Epithelial cell of prostate (primary cell): ENCODE results near the gene NFE2L1.
"Not testable (repeated sequence)": the region's sequence is repeated elsewhere in the genome, so short reads cannot be mapped to it uniquely, and the experiment has no call there.

Experiments
- DNase-seq: peaks from one replicate; pipeline ENCODE4 v3.0.0-alpha.2; 2011; ENCODE audit warnings: low read depth, low spot score
- H3K27ac ChIP-seq: fragments of 450-650 bp; 2 replicates; pipeline ENCODE4 v1.5.1; 2017; ENCODE audit warnings: mild to moderate bottlenecking

Gene NFE2L1

DNA sequence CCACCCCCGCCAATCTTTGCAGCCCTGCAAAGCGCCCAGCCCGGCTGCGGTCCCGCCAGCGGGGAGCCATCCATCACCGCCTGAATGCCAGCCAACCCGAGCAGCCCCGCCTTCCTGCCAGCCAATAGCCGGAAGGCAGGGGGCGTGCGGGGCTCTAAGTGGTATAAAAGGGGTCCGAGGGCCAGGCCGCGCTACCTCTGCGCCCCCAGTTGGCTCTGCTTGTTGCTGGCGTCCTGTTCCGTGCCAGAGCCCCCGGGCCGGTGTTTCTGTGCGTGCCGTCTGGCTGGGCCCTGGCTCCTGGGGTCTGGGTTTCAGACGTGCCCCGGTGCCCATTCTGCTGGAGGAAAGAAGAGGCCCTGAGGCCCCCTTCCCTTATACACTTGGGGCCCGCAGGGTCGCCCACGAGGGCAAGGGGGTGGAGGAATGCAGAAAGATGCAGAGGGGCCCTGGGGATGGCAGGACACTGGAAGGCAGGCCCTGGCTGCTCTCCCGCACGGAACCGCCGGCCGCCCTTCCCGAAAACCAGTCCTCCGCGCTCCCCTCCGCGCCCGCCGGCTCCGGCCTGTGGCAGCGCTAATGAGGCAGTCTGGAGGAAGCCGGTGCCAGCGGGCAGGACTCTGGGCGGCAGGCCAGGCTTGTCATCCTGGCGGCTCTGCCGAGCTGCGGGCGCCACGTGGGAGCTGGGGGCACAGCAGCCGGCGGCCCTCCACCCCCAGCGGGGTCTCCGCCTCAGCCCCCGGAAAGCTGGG lies 24.6 kb upstream of the NFE2L1 start:
- peak overlapping the region; percentile 63 for H3K27ac ChIP-seq
- DNase-seq: no peak

DNA sequence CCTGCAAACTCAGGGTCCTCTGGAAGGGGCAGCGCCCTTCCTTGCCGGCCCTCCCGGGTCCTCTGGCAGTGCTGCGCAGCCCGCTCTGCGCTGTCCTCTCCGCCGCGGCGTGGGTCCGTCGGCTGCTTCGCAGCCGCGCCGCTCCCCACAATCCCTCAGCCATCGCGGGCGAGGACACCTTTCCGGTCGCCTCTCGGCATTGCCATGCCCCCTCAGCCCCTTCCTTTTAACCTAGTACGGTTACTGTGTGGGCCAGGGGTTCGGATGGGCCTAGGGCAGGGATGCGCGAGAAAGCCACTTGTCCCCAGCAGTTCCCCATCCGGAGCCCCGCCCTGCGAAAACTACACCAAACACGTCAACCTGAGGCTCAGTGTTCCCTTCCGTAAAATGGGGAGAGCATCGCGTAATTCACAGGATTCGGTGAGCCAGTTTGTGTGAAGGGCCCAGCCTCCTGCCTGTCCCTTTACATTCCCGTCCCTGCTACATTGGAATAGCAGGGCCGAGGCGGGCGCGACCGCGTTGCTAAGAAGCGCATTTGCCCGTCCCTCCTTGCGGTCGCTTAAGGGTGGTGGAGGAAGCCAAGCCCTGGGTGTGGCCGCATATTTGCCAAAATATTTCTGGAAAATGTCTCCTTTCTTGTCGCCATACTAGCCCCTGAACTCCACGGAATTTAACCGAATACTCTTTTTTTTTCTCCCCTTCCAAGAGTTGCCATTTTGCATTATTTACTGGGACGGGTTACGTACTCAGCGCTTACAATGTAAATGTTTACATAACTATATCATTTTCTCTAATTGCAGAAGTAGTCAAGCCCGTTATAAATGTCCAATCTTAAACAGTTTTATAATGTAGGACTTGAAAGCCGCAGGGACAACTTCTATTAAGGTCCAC lies 23.8 kb upstream of the NFE2L1 start:
- DNase-seq: no peak
- H3K27ac ChIP-seq: peak overlapping the region; percentile 63

DNA sequence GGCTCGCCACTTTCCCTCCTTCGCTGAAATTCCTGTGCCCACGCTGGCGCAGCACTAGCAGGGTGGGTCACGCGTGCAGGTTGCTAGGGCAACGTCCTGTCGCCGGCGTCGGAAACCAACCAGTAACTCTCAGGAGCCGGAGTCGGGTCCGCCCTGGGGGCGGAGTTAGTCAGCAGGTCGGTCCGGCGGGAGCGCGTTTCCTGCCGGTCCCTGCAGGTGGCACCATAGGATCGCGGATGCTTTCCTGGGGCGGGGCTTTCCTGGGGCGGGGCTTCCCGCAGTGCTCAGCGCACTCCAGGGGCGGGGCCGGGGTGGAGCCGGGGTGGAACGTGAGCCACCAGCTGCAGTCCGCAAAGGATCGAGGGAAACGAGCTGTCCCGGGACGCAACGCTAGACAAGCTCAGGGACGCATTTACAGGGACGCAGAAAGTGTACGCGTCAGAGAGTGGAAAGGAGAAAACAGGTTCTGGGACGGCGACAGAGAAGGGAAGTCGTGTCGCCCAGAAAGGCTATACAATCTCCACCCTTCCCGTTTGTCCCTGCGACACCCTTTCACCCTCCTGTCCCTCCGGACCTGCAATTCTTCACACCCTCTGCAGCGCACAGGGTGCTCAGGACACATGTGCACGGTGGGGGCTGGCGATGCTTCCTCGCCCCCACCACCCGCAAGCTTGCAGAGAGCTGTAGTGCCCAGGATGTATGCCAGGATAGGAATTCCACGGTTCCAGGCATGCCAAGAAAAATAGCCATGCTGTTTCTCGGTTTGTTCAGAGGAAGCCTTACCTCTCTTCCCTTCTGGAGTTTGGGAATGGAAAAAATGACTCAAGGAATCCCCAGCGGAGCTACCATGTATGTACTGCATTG lies 22.9 kb upstream of the NFE2L1 start:
- H3K27ac ChIP-seq: peak overlapping the region; percentile 63
- no peak for DNase-seq

DNA sequence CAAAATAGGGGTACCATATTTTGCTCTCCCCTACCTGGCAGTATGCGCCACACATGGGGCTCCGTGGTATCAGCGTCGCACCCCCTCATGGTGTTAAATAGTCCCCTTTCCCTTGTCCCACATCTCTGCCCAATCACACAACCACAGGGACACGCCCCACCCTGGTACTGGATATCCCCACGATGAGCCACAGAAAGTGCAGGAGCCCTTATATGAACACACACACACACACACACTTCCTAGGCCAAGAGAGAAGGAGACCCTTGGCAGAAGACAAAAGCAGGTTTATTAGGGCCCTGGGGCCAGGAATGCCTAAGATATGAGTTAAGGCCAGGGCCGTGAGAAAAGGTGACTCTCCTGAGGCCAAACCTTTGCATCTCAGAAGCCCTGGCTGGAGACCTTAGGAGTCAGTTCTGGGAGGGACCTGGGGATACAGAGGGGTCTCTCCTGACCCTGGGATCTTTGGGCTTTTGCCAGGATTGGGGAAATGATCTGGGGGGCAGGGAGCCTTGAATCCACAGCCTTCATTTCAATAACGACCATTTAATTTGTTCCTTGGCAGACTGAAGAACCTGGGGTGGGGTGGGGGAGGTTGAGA lies 22.2 kb upstream of the NFE2L1 start:
- peak overlapping the region; percentile 63 for H3K27ac ChIP-seq
- DNase-seq: no peak

DNA sequence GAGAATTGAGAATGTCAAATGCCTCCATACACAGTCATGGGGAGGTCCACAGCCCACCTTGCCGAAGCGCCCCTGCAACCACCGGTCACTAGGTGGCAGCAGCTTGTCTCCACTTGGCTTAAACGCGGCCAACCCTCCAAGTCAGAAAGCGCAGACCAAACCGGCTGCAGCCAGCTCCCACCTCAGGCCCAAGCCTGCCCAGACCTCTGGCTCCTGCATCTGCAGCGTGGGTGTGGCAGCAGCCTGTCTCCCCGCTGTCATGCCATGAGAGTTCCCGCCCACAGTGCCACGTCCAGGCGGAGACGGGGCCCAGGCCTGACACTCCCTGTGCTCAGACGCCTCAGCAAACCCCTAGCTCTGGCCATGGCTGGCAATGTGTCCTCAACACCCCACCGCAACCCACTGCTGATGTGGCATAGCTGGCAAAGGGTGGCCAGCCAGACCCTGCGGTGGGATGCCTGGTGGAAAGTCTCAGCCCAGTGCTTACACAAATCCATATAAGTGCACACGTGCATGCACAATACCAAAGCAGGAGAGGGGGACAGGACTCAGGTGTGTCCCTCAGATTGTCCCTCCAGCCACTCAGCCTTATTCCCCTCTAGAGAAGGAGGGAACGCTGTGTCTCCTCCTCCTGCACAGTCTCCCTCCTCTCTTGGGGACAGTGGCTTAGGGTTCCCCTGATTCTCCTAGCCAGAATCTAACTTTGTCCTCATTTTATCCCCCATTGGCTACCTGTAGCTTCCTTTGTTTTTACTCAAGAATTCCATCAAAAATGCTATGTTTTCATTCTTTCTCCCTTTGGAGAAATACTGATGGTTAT lies 21.4 kb upstream of the NFE2L1 start:
- H3K27ac ChIP-seq: peak overlapping the region; percentile 63
- no peak for DNase-seq

DNA sequence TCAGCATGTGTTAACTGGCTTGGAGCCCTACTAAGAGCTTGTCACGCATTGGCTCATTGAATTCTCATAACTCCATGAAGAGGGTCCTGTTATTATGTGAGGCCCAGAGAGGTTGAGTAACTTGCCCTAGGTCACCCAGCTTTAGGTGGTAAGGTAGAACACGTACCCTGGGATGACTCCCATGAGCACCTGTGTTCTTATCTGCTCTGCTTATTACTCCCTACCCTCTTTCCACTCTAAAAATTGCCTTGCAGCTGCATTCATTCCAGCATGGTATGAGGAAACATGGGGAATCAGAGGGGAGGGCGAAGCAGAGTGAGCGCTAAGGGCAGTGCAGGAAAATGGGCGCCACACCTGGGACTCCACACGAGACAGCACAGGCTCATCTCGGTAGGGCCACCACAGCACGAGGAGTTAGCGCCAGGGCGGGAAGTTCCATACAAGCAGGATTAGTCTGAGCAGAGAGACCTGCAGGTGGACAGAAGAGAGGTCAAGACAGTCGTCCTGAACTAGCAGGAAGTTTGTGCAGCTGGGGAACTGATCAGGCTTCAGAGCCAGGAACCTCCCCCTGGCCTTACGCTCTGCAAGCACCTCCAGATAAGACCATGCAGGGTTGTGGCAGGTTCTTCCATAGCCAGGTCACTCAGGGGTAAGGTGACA lies 20.7 kb upstream of the NFE2L1 start:
- no peak overlapping the region for H3K27ac ChIP-seq
- DNase-seq: no peak

DNA sequence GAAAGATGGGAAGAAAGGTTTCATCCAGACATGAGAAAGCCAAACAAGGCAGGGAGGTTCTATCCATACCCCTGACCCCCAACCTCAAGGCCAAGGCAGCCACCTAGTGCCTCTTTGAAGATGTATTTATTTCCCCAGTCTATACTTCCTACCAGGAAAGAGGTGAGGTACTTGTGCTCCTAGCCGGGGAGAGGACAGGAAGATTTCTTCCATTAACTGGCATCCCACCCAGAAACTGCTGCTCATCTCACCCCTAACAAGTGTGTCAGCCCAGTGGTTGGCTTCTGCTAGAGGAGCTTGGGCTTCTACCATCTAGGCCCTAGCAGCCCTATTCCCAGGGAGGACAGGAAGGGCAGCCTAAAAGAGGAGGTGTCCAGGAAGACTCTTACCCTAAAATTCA lies 19.4 kb upstream of the NFE2L1 start:
- H3K27ac ChIP-seq: no peak overlapping the region
- no peak for DNase-seq

DNA sequence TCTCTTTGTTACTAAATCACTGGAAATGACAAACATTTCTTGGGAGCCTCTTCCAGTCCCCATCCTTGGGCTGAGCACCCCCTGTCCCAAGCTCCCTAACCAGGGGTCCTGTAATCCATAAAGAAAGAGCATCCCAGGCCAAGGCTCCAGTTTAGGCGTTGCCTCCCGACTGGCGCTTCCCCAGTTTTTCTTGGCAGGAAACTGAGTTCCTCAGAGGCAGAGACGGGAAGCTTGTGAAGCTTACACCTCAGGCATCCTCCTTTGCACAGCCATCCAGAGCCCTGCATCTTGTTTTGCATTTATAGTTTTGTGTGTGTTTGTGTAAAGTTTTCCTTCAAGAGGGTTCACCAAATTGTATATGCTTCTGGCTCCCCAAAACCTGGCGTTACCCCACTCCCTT lies 17.6 kb upstream of the NFE2L1 start:
- no peak for DNase-seq
- H3K27ac ChIP-seq: no peak overlapping the region

DNA sequence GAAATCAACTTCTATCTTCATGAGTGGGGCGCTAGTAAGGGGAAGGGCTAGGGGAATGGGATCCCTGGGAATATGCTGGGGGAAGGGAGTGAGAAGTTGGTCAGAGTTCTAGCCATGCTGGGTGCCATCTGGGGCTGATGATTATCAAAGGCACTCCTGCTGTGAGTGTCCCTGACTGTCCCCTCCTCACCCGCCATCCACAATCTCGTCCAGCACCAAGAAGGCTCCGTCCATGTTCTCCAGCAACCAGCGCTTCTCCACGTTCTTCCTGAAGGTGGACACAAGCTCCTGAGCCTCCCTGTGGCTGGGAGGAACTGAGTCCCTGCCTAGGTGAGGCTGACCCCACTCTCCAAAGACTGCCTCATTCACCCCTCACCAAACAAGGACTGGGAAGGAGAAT lies 16.2 kb upstream of the NFE2L1 start:
- H3K27ac ChIP-seq: no peak overlapping the region
- no peak for DNase-seq

DNA sequence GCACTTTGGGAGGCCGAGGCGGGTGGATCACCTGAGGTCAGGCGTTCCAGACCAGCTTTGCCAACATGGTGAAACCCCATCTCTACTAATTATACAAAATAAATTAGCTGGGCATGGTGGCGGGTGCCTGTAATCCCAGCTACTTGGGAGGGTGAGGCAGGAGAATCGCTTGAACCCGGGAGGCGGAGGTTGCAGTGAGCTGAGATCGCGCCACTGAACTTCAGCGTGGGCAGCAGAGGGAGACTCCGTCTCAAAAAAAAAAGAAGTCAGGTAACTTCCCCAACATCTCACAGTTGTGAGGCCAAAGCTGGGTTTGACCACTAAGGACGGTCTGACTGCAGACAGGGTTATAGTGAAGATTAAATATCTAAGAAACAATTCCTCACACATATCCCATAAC lies 13.4 kb upstream of the NFE2L1 start:
- not testable (repeated sequence) for H3K27ac ChIP-seq, DNase-seq

DNA sequence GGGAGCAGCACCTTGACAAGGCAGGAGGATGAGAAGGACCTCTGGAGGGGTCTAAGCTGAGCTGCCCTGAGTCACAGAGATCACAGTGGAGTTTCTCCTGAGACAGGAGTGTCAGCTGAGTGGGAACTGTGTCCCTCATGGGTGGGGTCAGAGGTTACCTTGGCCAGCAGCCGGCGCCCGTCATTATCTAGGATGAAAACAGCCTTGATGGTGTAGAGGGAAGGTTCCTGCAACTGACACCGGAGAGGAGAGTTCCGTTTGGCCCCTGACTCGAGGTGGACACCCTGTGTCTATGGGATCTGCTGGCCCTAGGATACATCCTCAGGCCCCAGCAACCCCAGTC lies 11.5 kb upstream of the NFE2L1 start:
- H3K27ac ChIP-seq: no peak overlapping the region
- no peak for DNase-seq

DNA sequence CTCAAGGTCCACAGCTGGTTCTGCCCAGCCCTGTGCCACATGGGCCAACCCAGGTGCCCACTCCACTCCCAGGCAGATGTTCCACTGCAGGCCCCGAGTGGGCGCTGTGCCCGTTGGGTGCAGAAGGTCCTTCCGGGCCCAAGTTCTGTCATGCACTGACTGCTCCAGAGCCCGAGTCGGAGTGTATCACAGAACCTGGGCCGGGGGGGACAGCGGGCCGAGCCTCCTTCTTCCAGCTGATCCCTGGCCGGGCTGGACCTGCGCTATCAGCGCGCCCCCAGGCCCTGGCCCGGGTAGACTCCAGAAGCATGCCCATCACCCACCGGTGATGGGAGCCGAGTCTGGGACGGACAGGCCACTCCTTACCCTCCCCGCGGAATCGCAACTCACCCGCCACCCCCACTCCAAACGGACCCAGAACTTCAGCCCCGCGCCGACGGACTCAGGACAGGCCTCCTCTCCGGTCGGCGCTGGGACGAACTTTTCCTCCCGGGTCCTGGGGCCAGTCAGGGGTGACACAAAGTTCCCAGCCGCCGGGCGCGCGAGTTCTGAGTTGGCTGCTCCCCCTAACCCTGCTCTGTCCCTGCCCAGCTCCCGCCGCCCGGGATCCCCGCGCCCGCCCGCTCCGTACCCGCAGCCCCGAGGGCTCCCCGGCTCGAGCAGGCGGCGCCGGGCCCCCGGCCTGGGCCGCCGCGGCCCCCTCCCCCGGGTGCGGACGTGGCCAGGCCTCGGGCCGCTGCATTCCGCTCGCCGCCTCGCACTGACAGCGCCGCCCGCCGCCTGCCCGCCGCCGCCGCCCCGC lies 10.9 kb upstream of the NFE2L1 start, which contains the start of gene COPZ2:
Gene COPZ2, minus strand, starts transcription at position 762 of the 802 bp plus-strand sequence. Its CDS starts 20 bp downstream, at position 742.
- H3K27ac ChIP-seq: no peak within 1 kb of the TSS
- no peak for DNase-seq

DNA sequence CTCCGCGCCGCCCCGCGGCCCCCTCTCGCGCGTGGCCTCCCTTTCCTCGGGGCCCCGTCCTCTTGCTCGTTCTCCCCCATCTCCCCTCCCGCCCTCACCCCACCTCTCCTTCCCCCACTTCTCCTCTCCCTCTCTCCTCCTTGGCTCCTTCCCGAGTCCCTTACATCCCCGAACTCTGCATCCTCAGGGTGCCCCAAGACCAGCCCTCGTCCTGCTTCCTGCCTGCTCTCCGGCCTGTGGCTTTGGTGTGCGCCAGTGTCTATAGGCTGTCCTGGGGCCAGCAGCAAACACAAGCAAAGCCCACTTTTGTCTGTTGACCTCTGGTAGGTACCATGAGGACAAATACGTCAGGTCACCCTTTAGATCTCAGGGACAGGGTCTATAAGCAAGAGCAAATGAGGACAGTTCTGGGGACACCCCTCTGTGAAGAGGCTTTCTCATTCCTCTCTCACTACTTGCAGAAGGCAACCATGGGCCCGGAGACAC lies 10.3 kb upstream of the NFE2L1 start:
- DNase-seq: no peak
- no peak overlapping the region for H3K27ac ChIP-seq

DNA sequence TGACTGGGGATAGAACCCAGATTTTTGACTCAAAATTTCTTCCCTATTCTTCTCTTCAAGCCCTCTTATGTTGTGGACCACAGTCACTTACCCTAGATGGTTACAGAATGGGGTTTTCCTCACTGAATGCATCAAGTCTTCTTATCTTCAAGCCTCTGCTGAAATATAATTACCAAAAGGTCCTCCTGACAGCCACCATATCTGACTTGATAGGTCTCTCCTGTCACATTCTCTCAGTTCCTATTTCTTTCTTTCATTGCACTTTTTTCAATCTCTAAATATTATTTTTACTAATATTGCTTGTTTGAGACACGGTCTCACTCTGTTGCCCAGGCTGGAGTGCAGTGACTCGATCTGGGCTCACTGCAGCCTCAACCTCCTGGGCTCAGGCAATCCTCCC lies 9.5 kb upstream of the NFE2L1 start:
- H3K27ac ChIP-seq: no peak overlapping the region
- no peak for DNase-seq

DNA sequence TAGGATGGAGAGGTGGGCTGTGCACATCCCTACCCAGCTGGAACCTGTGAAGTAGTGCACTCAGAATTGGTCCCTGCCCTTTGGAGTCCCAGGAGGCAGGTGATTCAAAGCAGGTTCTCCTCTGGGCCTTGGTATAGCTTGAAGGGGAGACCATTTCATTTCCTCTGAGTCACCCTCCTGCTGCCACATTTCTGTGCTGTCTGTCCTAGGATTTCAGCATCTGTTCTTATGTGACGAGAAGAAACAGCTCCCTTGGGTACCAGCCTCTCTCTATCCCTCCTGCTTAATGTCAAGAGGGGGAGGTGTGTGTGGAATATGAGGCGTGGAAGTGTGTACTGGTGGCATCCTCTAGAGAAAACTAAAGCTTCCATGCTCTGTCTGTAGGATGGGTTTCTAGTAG lies 5.0 kb upstream of the NFE2L1 start:
- peak overlapping the region; percentile 96 for H3K27ac ChIP-seq
- DNase-seq: no peak

DNA sequence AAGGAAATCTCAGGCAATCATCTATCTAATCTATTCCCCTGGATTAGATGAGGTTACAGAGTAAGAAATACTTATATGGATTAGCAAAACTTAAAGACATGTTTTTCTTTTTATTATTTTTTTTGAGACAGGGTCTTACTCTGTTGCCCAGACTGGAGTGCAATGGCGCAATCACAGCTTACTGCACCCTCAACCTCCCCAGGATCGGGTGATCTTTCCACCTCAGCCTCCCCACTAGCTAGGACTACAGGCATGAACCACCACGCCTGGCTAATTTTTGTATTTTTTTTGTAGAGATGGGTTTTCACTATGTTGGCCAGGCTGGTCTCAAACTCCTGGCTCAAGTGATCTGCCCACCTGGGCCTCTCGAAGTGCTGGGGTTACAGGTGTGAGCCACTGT lies 3.3 kb upstream of the NFE2L1 start:
- H3K27ac ChIP-seq: peak overlapping the region; percentile 96
- no peak for DNase-seq

DNA sequence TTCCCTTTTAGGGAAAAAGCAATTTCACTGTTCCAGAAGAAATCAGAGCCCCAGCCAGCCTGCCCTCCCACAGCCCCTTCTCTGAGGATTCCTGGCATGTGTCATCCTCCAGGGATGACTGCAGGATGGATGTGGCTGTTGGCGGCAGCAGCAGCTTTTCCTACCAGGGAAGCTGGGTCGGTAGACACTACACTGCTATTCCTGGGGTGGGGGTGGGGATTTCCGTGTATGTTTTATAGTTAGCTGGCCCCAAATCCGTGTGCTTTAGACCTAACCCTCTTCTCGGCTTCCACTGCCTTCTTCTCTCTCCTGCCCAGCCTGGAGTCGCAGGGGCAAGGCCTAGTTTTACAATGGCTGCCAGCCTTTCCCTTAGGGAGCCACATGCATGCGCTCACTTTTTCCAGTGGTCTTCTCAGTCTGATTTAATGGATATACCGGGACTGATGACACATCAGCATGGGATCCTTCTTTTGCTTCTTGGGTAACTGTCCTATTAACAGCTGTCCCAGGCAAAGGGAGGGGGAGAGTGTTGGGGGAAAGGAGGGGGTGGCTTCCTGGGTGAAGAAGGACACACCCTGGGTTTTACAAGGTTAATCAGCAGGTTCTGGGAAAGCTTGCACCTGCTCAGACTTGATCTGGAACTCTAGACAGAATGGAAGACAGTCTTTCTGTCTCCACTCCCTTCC lies 2.7 kb upstream of the NFE2L1 start:
- peak; percentile 86 for DNase-seq
- H3K27ac ChIP-seq: peak overlapping the region; percentile 96
